ENCODE results near the gene SAYSD1.

Gene SAYSD1

DNA sequence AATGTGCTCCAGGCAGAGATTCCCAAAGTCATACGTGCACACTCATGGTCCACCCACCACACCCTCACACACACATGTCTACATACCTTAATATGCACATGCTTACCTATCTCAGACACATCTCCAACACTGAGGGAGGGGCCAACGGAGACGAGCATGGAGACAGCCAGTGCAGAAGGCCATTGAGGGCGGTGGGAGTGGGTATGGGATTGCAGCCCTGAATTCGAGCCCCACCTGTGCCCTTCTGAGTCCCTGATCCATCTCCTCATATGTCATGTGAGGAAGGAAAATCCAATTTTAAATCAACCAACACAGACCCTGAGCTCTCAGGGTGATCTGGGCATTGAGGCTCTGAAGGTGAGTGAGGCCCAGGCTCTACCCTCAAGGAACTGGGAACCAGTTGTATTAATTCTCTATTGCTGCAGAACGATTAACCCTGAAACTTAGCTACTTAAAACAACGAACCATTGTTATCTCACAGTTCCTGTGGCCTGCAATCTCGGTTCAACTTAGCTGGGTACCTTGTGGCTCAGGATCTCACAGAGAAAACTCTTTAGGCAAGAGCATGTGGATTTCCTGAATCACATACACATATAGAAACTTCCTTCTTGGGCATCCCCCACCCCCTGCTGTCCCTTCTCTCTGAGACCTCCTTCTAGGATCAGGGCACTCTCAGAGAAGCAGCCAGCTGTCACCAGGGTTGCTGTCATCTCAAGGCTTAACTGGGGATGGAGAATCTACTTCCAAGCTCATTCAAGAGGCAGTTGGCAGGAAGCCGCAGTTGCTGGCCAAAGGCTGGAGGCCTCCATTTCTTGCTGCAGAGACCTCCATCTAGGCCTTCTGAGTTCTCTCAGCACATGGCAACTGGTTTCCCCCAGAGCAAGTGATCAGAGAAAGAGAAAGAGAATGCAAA is 38.1 kb downstream of the SAYSD1 start:
- Histone ChIP-seq H2AFZ (ENCODE audit: insufficient read depth, low read length, poor library complexity) (no peak overlapping the region), H3K4me1 (ENCODE audit: control insufficient read depth in 1 of 2, insufficient read depth in 2 of 2, low read length in 2 of 2) (no peaks in the 10 kb centered on the region), H3K18ac (ENCODE audit: low read length) (no peak overlapping the region), H3K4me3 (ENCODE audit: low read depth, low read length) (no peak overlapping the region), H3K27me3 (ENCODE audit: insufficient read depth, low read length) (no peaks in the 10 kb centered on the region), H3K23ac (ENCODE audit: low read length) (no peak overlapping the region), H3K9me3 (ENCODE audit: insufficient read depth, low read depth, low read length) (no peaks in the 10 kb centered on the region), H3K14ac (ENCODE audit: low read length) (no peak overlapping the region), H2BK12ac (ENCODE audit: low read length) (no peak overlapping the region), H3K4ac (ENCODE audit: low read depth, low read length) (no peak overlapping the region), H4K91ac (ENCODE audit: low read depth, low read length) (no peak overlapping the region), H3K79me2 (ENCODE audit: control insufficient read depth, insufficient read depth, low read length, poor library complexity) (no peaks in the 10 kb centered on the region), H4K12ac (ENCODE audit: low read depth, low read length) (no peak overlapping the region), H3K36me3 (ENCODE audit: control insufficient read depth in 1 of 2, insufficient read depth in 2 of 2, low read length in 2 of 2) (no peaks in the 10 kb centered on the region), H3K27ac (ENCODE audit: low read depth, low read length) (no peak overlapping the region), H3K79me1 (ENCODE audit: low read length) (no peaks in the 10 kb centered on the region), H2AK5ac (ENCODE audit: low read length) (no peak overlapping the region), H4K8ac (ENCODE audit: low read depth, low read length) (no peak overlapping the region), H2BK120ac (ENCODE audit: insufficient read depth, low read length, poor library complexity) (no peak overlapping the region), H3K9ac (ENCODE audit: low read length) (no peak overlapping the region), H3K4me2 (ENCODE audit: low read length) (no peak overlapping the region), H2BK5ac (ENCODE audit: low read depth, low read length, poor library complexity) (no peak overlapping the region)
- no peak for DNase-seq
- no CpG with 5 or more reads among the region's 9 CpGs for WGBS (ENCODE audit: extremely low coverage, insufficient coverage, insufficient read length)

DNA sequence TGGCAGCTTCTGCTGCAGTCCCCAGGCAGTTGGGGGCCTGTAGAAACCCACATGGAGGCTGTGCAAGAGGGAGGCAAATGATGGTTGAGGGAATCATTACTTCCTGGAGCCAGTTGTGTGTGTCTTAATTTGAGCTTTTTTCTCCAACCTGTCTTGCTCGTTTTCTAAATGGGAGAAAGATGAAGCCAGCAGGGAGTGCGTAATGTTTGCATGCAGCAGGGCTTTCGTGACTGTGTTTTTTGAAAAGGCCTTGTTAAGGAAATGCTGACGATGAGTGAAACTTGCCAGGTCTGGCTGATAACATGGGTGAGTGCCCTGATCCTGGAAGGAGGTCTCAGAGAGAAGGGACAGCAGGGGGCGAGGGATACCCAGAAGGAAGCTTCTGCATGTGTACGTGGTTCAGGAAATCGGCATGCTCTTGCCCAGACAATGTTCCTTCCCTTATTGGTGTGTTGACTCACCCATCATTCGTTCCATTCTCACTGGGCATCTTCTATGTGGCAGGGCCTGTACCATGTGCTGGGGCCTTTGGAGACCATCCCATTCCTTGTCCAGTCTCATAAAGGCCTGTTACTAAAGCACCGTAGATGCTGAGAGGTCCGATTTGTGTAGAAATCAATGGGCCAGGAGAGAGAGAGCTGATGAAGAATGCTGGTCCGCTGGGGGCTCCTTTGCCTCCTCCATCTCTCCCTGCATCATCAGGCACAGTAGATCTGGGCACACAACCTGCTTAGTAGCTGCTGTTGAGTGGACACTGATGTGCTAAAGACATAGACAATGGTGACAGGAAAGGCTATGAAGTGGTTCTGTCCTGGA is 39.0 kb downstream of the SAYSD1 start:
- Histone ChIP-seq H3K79me2 (ENCODE audit: control insufficient read depth, insufficient read depth, low read length, poor library complexity) (no peaks in the 10 kb centered on the region), H3K14ac (ENCODE audit: low read length) (no peak overlapping the region), H3K23ac (ENCODE audit: low read length) (no peak overlapping the region), H2AFZ (ENCODE audit: insufficient read depth, low read length, poor library complexity) (no peak overlapping the region), H3K4me1 (ENCODE audit: control insufficient read depth in 1 of 2, insufficient read depth in 2 of 2, low read length in 2 of 2) (no peaks in the 10 kb centered on the region), H2AK5ac (ENCODE audit: low read length) (no peak overlapping the region), H2BK12ac (ENCODE audit: low read length) (no peak overlapping the region), H3K18ac (ENCODE audit: low read length) (no peak overlapping the region), H3K4me2 (ENCODE audit: low read length) (no peak overlapping the region), H2BK5ac (ENCODE audit: low read depth, low read length, poor library complexity) (no peak overlapping the region), H3K27ac (ENCODE audit: low read depth, low read length) (no peak overlapping the region), H3K79me1 (ENCODE audit: low read length) (no peaks in the 10 kb centered on the region), H4K12ac (ENCODE audit: low read depth, low read length) (no peak overlapping the region), H3K4me3 (ENCODE audit: low read depth, low read length) (no peak overlapping the region), H2BK120ac (ENCODE audit: insufficient read depth, low read length, poor library complexity) (no peak overlapping the region), H3K36me3 (ENCODE audit: control insufficient read depth in 1 of 2, insufficient read depth in 2 of 2, low read length in 2 of 2) (no peaks in the 10 kb centered on the region), H3K27me3 (ENCODE audit: insufficient read depth, low read length) (no peaks in the 10 kb centered on the region), H3K4ac (ENCODE audit: low read depth, low read length) (no peak overlapping the region), H3K9me3 (ENCODE audit: insufficient read depth, low read depth, low read length) (no peaks in the 10 kb centered on the region), H3K9ac (ENCODE audit: low read length) (no peak overlapping the region), H4K91ac (ENCODE audit: low read depth, low read length) (no peak overlapping the region), H4K8ac (ENCODE audit: low read depth, low read length) (no peak overlapping the region)
- WGBS (ENCODE audit: extremely low coverage, insufficient coverage, insufficient read length) = no CpG with 5 or more reads among the region's 11 CpGs
- no peak for DNase-seq

DNA sequence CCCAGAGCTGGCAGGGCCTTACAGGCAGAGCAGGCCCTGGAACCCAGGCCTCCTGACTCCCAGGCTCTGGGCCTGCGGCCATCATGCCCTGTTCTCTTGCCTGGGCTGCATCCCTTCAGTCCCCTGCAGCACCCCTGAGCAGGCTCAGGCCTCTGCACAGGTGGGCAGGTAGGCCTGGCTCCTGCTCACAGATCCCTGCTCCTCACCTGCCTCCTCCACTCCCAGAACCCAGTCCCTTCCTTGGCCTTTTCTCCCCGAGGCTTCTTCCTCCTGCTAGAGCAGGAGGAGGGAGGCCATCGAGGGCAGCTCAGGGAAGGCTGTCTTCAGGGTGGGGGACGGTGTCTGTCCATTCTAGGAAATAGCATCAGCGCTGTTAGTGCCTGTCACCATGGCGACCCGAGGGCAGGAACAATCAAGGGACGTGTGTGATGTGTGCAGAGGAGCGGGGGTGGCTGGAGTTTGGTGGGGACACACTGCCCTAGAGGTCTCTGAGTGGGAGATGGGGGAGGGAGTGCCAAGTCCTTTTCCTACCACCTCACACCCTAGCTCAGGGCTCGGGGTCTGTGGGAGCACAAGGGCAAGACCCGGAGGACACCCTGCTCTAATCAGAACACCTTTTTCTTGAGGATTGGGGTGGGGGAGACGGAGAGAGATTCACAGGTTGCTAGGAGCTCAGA is 39.8 kb downstream of the SAYSD1 start:
- H3K4ac ChIP-seq (ENCODE audit: low read depth, low read length) = no peak overlapping the region
- H2AK5ac ChIP-seq (ENCODE audit: low read length) = no peak overlapping the region
- no peak overlapping the region for H3K4me2 ChIP-seq (ENCODE audit: low read length)
- no peaks in the 10 kb centered on the region for H3K36me3 ChIP-seq (ENCODE audit: control insufficient read depth in 1 of 2, insufficient read depth in 2 of 2, low read length in 2 of 2)
- no peak overlapping the region for H3K18ac ChIP-seq (ENCODE audit: low read length)
- no CpG with 5 or more reads among the region's 12 CpGs for WGBS (ENCODE audit: extremely low coverage, insufficient coverage, insufficient read length)
- no peak overlapping the region for H4K8ac ChIP-seq (ENCODE audit: low read depth, low read length)
- no peaks in the 10 kb centered on the region for H3K4me1 ChIP-seq (ENCODE audit: control insufficient read depth in 1 of 2, insufficient read depth in 2 of 2, low read length in 2 of 2)
- no peak overlapping the region for H2BK120ac ChIP-seq (ENCODE audit: insufficient read depth, low read length, poor library complexity)
- H3K9me3 ChIP-seq (ENCODE audit: insufficient read depth, low read depth, low read length) = no peaks in the 10 kb centered on the region
- H3K23ac ChIP-seq (ENCODE audit: low read length) = no peak overlapping the region
- H3K4me3 ChIP-seq (ENCODE audit: low read depth, low read length) = no peak overlapping the region
- H2AFZ ChIP-seq (ENCODE audit: insufficient read depth, low read length, poor library complexity) = no peak overlapping the region
- H4K12ac ChIP-seq (ENCODE audit: low read depth, low read length) = no peak overlapping the region
- no peak overlapping the region for H2BK12ac ChIP-seq (ENCODE audit: low read length)
- H3K27me3 ChIP-seq (ENCODE audit: insufficient read depth, low read length) = no peaks in the 10 kb centered on the region
- DNase-seq = no peak
- no peaks in the 10 kb centered on the region for H3K79me1 ChIP-seq (ENCODE audit: low read length)
- no peak overlapping the region for H2BK5ac ChIP-seq (ENCODE audit: low read depth, low read length, poor library complexity)
- H3K79me2 ChIP-seq (ENCODE audit: control insufficient read depth, insufficient read depth, low read length, poor library complexity) = no peaks in the 10 kb centered on the region
- no peak overlapping the region for H3K9ac ChIP-seq (ENCODE audit: low read length)
- H3K14ac ChIP-seq (ENCODE audit: low read length) = no peak overlapping the region
- no peak overlapping the region for H3K27ac ChIP-seq (ENCODE audit: low read depth, low read length)
- H4K91ac ChIP-seq (ENCODE audit: low read depth, low read length) = no peak overlapping the region

DNA sequence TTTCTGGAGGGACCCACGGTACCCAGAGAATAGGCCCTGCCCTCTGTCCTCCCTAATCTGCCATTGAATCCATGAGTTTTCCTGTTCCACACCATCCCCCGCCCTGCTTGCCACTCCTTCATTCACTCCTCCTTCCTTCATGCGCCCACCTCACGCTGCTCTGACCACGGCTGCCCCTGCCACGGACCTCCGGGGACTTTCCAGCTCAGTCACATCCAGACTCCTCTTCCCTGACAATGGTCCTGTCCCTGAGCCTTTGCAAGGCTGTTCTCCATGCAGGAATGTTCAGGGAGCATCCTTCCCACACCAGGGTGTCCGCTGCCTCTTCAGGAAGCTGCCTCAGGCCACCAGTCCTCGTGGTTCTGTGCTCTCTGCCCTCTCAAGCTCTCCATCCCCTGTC is 40.5 kb downstream of the SAYSD1 start:
- Histone ChIP-seq H3K79me2 (ENCODE audit: control insufficient read depth, insufficient read depth, low read length, poor library complexity) (no peaks in the 10 kb centered on the region), H3K4ac (ENCODE audit: low read depth, low read length) (no peak overlapping the region)

More for the DNA sequence above, 40.5 kb downstream of the SAYSD1 start:
- no peak overlapping the region for H4K12ac ChIP-seq (ENCODE audit: low read depth, low read length)
- H2AK5ac ChIP-seq (ENCODE audit: low read length) = no peak overlapping the region
- H3K27me3 ChIP-seq (ENCODE audit: insufficient read depth, low read length) = no peaks in the 10 kb centered on the region
- H3K4me3 ChIP-seq (ENCODE audit: low read depth, low read length) = no peak overlapping the region
- no peak overlapping the region for H4K8ac ChIP-seq (ENCODE audit: low read depth, low read length)
- no peak overlapping the region for H3K14ac ChIP-seq (ENCODE audit: low read length)
- no peaks in the 10 kb centered on the region for H3K4me1 ChIP-seq (ENCODE audit: control insufficient read depth in 1 of 2, insufficient read depth in 2 of 2, low read length in 2 of 2)
- H2BK120ac ChIP-seq (ENCODE audit: insufficient read depth, low read length, poor library complexity) = no peak overlapping the region
- WGBS (ENCODE audit: extremely low coverage, insufficient coverage, insufficient read length) = no CpG with 5 or more reads among the region's 9 CpGs
- no peaks in the 10 kb centered on the region for H3K9me3 ChIP-seq (ENCODE audit: insufficient read depth, low read depth, low read length)
- DNase-seq = no peak
- no peaks in the 10 kb centered on the region for H3K36me3 ChIP-seq (ENCODE audit: control insufficient read depth in 1 of 2, insufficient read depth in 2 of 2, low read length in 2 of 2)
- H3K18ac ChIP-seq (ENCODE audit: low read length) = no peak overlapping the region
- no peak overlapping the region for H3K4me2 ChIP-seq (ENCODE audit: low read length)
- no peak overlapping the region for H3K9ac ChIP-seq (ENCODE audit: low read length)
- no peak overlapping the region for H2AFZ ChIP-seq (ENCODE audit: insufficient read depth, low read length, poor library complexity)
- no peak overlapping the region for H2BK12ac ChIP-seq (ENCODE audit: low read length)
- no peak overlapping the region for H3K27ac ChIP-seq (ENCODE audit: low read depth, low read length)
- no peak overlapping the region for H2BK5ac ChIP-seq (ENCODE audit: low read depth, low read length, poor library complexity)
- H4K91ac ChIP-seq (ENCODE audit: low read depth, low read length) = no peak overlapping the region
- H3K23ac ChIP-seq (ENCODE audit: low read length) = no peak overlapping the region
- no peaks in the 10 kb centered on the region for H3K79me1 ChIP-seq (ENCODE audit: low read length)

All from trophoblast cell (in vitro differentiated cells and primary cell).